Cardiac muscle cell (in vitro differentiated cells and primary cell): Measurements from ENCODE around the gene VSTM1. TPM values are rescaled to one million over a fixed set of nuclear protein-coding genes. Genes with fewer than 3 reads are reported as not detected.
A peak's percentile ranks its signal among the peaks of the same experiment; 100 is the strongest.

Experiments used
- DNase-seq, 2 donors: peaks; one replicate each; pipeline versions ENCODE4 v3.0.0 to v3.0.0-alpha.2; 2010 to 2017; ENCODE audit warnings: low read depth in 1 of 2, low spot score in 1 of 2
- H3K27ac ChIP-seq: fragments of 200-600 bp; sonication (generic); 2 replicates; pipeline ENCODE4 v1.5.1; 2016
- H3K27me3 ChIP-seq: fragments of 200-600 bp; sonication (generic); 2 replicates; pipeline ENCODE4 v1.6.0; 2016; ENCODE audit warnings: control low read depth
- H3K36me3 ChIP-seq: fragments of 200-600 bp; sonication (generic); 2 replicates; pipeline ENCODE4 v1.5.1; 2016; ENCODE audit warnings: control low read depth
- H3K4me1 ChIP-seq: fragments of 200-600 bp; sonication (generic); 2 replicates; pipeline ENCODE4 v1.8.1; 2017; ENCODE audit warnings: low read depth, mild to moderate bottlenecking, mixed run types
- H3K4me3 ChIP-seq: fragments of 200-600 bp; sonication (generic); 2 replicates; pipeline ENCODE4 v1.5.1; 2016; ENCODE audit warnings: mild to moderate bottlenecking
- H3K9me3 ChIP-seq: fragments of 200-600 bp; sonication (generic); 2 replicates; pipeline ENCODE4 v1.5.1; 2017; ENCODE audit warnings: low read depth, mild to moderate bottlenecking, control low read depth
- polyA plus RNA-seq: library from polyadenylated mRNA; unstranded; fragments of >200 nt; fragmentation: Nextera tagmentation; extraction: Ambion mirVana; gene quantifications from 2 replicates; pipeline ENCODE4 v1.2.1, GENCODE V29; 2016
- total RNA-seq: library from RNA; depleted of rRNA; stranded (reverse); fragments of >200 nt; gene quantifications from 2 replicates; pipeline ENCODE4 v1.2.3, GENCODE V29; 2016
- TF ChIP-seq, protein P1 (sequence below): IDR thresholded peaks from 2 replicates; pipeline ENCODE4 v1.5.1; 2012; ENCODE audit warnings: low read depth, mild to moderate bottlenecking, low read length

VSTM1 gene
- total and polyA plus RNA-seq, 2 experiments from 2014 or later: not detected

DNA sequence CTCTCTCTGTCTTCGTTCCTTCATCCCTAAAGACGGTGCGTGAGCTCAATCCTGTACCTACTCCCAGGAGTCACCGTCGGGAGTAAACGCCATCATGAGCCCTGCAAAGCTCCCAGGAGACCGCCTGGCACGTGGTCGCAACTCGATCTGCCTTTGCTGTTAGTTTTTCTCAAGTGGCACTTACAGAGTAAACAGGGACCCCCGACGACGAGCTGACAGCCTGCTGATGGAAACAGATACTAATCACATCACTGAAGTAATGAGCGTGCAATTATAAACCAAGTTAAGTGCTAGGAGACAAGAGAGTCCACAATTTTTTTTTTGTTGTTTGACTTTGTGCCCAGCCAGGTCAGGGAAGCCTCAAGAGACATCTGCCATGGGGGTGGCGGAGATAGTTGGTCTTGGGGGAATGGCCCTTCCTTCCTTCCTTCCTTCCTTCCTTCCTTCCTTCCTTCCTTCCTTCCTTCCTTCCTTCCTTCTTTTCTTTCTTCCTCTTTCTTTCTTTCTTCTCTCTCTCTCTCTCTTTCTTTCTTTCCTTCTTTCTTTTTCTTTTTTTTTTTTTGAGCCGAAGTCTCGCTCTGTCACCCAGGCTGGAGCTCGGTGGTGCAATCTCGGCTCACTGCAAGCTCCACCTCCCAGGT is 48.7 kb downstream of the VSTM1 start:
- H3K27me3 ChIP-seq: no peaks in the 10 kb centered on the region
- no peak overlapping the region for H3K4me3 ChIP-seq
- H3K27ac ChIP-seq: no peak overlapping the region
- TF ChIP-seq, protein P1, sequence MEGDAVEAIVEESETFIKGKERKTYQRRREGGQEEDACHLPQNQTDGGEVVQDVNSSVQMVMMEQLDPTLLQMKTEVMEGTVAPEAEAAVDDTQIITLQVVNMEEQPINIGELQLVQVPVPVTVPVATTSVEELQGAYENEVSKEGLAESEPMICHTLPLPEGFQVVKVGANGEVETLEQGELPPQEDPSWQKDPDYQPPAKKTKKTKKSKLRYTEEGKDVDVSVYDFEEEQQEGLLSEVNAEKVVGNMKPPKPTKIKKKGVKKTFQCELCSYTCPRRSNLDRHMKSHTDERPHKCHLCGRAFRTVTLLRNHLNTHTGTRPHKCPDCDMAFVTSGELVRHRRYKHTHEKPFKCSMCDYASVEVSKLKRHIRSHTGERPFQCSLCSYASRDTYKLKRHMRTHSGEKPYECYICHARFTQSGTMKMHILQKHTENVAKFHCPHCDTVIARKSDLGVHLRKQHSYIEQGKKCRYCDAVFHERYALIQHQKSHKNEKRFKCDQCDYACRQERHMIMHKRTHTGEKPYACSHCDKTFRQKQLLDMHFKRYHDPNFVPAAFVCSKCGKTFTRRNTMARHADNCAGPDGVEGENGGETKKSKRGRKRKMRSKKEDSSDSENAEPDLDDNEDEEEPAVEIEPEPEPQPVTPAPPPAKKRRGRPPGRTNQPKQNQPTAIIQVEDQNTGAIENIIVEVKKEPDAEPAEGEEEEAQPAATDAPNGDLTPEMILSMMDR: no peak
- DNase-seq: peak in 1 of 2 donors; percentile 20
- no peaks in the 10 kb centered on the region for H3K36me3 ChIP-seq
- no peaks in the 10 kb centered on the region for H3K9me3 ChIP-seq
- H3K4me1 ChIP-seq: peaks cover 3% of the 10 kb centered on the region

DNA sequence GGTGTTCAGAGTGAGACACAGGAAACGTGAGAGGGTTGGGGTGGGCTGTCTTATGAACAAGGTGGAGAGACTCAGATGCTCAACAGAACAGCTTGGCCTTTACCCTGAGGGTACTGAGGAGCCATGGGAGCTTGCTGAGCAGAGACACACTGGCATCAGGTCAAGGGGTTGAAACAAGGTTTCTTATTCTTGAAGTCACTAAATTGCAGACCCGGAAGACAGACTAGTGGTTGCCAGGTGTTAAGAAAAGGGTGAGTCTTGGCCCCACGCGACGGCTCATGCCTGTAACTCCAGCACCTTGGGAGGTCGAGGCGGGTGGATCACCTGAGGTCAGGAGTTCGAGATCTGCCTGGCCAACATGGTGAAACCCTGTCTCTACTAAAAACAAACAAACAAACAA is 49.8 kb downstream of the VSTM1 start:
- no peak for DNase-seq
- TF ChIP-seq, protein P1: no peak

DNA sequence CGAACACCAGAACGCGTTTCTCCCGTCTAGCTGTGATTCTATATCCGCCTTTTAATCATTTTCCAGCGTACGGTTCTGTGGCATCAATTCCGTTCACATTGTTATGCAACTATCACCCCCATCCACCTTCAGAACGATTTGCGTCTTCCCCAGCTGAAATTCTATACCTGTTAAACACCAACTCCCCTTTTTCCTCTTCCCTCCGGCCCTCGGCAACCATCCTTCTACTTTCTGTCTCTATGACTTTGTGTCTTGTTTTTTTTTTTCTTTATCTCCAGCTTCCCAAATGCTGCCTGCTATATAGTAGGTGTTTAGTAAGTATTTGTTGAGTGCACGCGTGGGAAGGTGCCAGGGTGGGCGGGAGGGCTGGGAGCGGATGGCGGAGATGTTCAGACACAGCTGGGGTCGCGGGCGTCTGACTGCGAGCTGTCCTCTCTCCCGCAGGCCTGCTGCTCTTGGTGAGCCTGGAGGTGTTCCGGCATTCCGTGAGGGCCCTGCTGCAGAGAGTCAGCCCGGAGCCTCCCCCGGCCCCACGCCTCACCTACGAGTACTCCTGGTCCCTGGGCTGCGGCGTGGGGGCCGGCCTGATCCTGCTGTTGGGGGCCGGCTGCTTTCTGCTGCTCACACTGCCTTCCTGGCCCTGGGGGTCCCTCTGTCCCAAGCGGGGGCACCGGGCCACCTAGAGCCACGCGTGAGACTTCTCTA is 52.0 kb downstream of the VSTM1 start:
- Histone ChIP-seq H3K27ac (no peak overlapping the region), H3K27me3 (no peaks in the 10 kb centered on the region), H3K4me3 (no peak overlapping the region), H3K4me1 (no peaks in the 10 kb centered on the region), H3K9me3 (no peaks in the 10 kb centered on the region), H3K36me3 (no peaks in the 10 kb centered on the region)
- TF ChIP-seq, protein P1: no peak
- DNase-seq: no peak

More for the DNA sequence above, 49.8 kb downstream of the VSTM1 start:
- Histone ChIP-seq H3K36me3 (no peaks in the 10 kb centered on the region), H3K9me3 (no peaks in the 10 kb centered on the region), H3K27me3 (no peaks in the 10 kb centered on the region), H3K27ac (no peak overlapping the region), H3K4me1 (no peaks in the 10 kb centered on the region), H3K4me3 (no peak overlapping the region)

DNA sequence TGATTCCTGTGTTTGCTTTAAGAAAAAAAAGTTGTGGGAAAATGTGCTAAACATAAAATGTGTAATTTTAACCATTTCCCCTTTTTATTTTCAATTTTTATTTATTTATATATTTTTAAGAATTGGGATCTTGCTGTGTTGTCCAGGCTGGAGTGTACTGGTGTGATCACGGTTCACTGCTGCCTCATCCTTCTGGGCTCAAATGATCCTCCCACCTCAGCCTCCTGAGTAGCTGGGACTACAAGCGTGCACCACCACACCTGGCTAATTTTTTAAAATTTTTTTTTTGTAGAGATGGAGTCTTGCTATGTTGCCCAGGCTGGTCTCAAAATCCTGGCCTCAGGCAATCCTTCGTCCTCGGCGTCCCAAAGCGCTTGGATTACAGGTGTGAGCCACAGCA is 53.2 kb downstream of the VSTM1 start:
- no peaks in the 10 kb centered on the region for H3K27me3 ChIP-seq
- no peaks in the 10 kb centered on the region for H3K36me3 ChIP-seq
- no peak for DNase-seq

DNA sequence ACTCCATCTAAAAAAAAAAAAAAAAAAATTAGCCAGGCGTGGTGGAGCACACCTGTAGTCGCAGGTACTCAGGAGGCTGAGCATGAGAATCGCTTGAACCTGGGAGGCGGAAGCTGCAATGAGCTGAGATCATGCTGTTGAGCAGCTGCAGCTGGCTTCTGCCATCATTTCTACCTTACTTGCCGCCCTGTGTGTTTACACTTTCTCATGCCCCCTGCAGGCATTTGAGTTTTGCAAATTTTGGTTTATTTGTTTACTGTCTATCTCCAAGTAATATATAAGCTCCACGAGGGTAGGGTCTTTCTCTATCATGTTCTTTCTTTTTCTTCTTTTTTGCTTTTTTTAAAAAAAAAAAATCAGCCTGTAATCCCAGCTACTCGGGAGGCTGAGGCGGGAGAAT is 54.3 kb downstream of the VSTM1 start:
- no peak overlapping the region for H3K4me3 ChIP-seq
- no peak for DNase-seq
- H3K27me3 ChIP-seq: no peaks in the 10 kb centered on the region
- H3K27ac ChIP-seq: no peak overlapping the region
- no peaks in the 10 kb centered on the region for H3K4me1 ChIP-seq
- H3K9me3 ChIP-seq: no peaks in the 10 kb centered on the region
- H3K36me3 ChIP-seq: no peaks in the 10 kb centered on the region
- TF ChIP-seq, protein P1: no peak

More for the DNA sequence above, 53.2 kb downstream of the VSTM1 start:
- Histone ChIP-seq H3K4me3 (no peak overlapping the region), H3K9me3 (no peaks in the 10 kb centered on the region), H3K27ac (no peak overlapping the region), H3K4me1 (no peaks in the 10 kb centered on the region)
- TF ChIP-seq, protein P1: no peak
